Nephron progenitor cell (in vitro differentiated cells): ENCODE data around the gene CCSER2.

Experiments
- DNase-seq: peaks from one replicate; pipeline ENCODE4 v3.0.0; 2021
- H3K27ac Mint-ChIP-seq: 2 replicates; pipeline ENCODE4 v1.8.0; 2021; ENCODE audit warnings: mild to moderate bottlenecking, moderate library complexity, mixed read lengths
- H3K27me3 Mint-ChIP-seq: 2 replicates; pipeline ENCODE4 v1.8.0; 2021; ENCODE audit warnings: mild to moderate bottlenecking, low read depth, mixed read lengths; ENCODE audit not compliant: poor library complexity
- H3K36me3 Mint-ChIP-seq: 2 replicates; pipeline ENCODE4 v1.8.0; 2021; ENCODE audit warnings: low read depth, mixed read lengths
- H3K4me1 Mint-ChIP-seq: 2 replicates; pipeline ENCODE4 v1.8.0; 2021; ENCODE audit warnings: mixed read lengths
- H3K4me3 Mint-ChIP-seq: 2 replicates; pipeline ENCODE4 v1.8.0; 2021; ENCODE audit warnings: mild to moderate bottlenecking, moderate library complexity, mixed read lengths
- H3K9me3 Mint-ChIP-seq: 2 replicates; pipeline ENCODE4 v1.8.0; 2021; ENCODE audit warnings: mild to moderate bottlenecking, moderate library complexity, mixed read lengths
- TF ChIP-seq, protein P1 (sequence below): fragments of 200-600 bp; sonication (generic); IDR thresholded peaks from 2 replicates; pipeline ENCODE4 v1.5.0; 2021; ENCODE audit warnings: antibody characterized with exemption

CCSER2 gene

DNA sequence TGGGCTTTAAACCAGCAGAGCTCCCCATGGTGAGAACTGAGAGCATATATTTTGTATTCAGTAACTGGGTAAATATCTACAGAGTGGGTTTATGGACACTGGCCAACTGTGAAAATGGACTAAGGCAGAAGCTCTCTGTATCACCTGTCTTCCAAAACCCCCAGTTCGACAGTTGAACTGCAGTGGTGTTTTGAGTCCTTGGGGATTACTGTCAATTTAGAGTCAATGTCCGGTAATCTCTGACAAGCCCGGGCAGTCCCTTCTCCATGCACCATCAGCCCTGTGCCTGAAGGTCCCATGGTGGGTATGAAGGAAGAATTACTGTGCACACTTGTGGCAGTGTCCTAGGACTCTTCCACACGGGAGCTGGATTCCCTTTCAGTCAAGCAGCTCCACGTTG lies 235.0 kb downstream of the CCSER2 start:
- TF ChIP-seq, protein P1, sequence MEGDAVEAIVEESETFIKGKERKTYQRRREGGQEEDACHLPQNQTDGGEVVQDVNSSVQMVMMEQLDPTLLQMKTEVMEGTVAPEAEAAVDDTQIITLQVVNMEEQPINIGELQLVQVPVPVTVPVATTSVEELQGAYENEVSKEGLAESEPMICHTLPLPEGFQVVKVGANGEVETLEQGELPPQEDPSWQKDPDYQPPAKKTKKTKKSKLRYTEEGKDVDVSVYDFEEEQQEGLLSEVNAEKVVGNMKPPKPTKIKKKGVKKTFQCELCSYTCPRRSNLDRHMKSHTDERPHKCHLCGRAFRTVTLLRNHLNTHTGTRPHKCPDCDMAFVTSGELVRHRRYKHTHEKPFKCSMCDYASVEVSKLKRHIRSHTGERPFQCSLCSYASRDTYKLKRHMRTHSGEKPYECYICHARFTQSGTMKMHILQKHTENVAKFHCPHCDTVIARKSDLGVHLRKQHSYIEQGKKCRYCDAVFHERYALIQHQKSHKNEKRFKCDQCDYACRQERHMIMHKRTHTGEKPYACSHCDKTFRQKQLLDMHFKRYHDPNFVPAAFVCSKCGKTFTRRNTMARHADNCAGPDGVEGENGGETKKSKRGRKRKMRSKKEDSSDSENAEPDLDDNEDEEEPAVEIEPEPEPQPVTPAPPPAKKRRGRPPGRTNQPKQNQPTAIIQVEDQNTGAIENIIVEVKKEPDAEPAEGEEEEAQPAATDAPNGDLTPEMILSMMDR, result no peak
- no peaks in the 10 kb centered on the region for H3K36me3 Mint-ChIP-seq
- H3K27me3 Mint-ChIP-seq, result no peaks in the 10 kb centered on the region
- no peak overlapping the region for H3K4me3 Mint-ChIP-seq
- no peak overlapping the region for H3K27ac Mint-ChIP-seq
- no peaks in the 10 kb centered on the region for H3K4me1 Mint-ChIP-seq
- DNase-seq, result no peak
- peaks cover 11% of the 10 kb centered on the region for H3K9me3 Mint-ChIP-seq

DNA sequence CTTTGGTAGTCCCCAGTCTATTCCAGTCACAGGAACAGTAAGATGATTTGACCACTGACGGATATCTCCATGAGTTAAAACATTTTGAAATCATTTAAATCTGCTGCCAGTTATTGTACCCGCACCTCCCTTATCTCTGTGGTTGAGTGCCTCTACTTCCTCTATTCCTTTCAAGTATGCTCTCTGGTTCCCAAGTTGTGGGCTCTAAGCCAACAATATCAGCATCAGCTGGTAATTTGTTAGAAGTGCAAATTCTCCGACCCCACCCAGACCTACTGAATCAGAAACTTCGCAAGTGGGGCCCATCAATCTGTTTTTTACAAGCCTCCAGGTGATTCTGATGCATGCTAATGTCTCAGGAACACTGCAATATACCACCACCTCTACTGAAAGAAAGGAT lies 235.5 kb downstream of the CCSER2 start:
- Mint-ChIP-seq H3K27me3 (no peaks in the 10 kb centered on the region), H3K27ac (no peak overlapping the region), H3K4me1 (no peaks in the 10 kb centered on the region), H3K4me3 (no peak overlapping the region), H3K36me3 (no peaks in the 10 kb centered on the region), H3K9me3 (peaks cover 11% of the 10 kb centered on the region)
- TF ChIP-seq, protein P1, result no peak
- DNase-seq, result no peak

DNA sequence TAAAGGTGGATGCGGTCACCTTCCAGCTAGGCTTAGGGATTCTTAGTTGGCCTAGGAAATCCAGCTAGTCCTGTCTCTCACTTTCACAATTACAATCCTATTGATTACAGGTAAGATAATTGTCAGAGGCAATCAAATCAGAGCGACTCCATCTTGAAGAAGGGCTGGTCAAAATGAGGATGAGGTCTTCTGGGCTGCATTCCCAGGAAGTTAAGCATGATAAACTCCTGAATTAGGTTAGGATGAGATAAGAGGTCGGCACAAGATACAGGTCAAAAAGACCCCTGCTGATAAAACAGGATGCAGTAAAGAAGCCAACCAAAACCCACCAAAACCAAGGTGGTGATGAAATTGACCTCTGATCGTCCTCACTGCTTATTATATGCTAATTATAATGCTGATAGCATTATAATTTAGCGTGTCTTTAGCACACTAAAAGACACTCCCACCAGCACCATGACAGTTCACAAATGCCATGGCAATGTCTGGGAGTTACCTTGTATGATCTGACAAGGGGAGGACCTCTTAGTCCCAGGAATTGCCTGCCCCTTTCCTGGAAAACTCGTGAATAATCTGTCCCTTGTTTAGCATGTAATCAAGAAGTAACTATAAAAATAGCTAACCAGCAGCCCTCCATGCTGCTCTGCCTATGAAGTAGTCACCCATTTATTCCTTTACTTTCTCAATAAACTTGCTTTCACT lies 237.6 kb downstream of the CCSER2 start:
- TF ChIP-seq, protein P1, result no peak
- no peaks in the 10 kb centered on the region for H3K27me3 Mint-ChIP-seq
- no peaks in the 10 kb centered on the region for H3K36me3 Mint-ChIP-seq
- DNase-seq, result no peak
- peaks cover 11% of the 10 kb centered on the region for H3K9me3 Mint-ChIP-seq
- no peaks in the 10 kb centered on the region for H3K4me1 Mint-ChIP-seq
- no peak overlapping the region for H3K27ac Mint-ChIP-seq
- no peak overlapping the region for H3K4me3 Mint-ChIP-seq

DNA sequence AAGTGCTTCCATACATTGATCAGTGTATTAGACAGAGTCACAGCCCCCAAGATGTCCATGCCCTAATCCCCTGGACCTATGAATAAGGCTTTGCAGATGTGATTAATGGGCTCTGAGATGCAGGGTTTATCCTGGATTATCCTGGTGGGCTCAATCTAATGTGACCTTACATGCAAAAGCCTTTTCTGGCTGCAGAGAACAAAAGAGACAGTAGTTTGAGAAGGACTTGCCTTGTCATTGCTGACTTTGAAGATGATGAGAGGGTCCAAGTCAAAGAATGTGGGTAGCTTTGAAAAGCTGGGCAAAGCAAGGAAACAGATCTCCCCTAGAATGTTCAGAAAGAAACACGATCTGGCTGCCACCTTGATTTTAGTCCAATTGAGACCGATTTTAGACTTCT lies 238.7 kb downstream of the CCSER2 start:
- Mint-ChIP-seq H3K9me3 (peaks cover 8% of the 10 kb centered on the region), H3K4me3 (no peak overlapping the region), H3K27ac (no peak overlapping the region), H3K36me3 (no peaks in the 10 kb centered on the region), H3K27me3 (no peaks in the 10 kb centered on the region), H3K4me1 (no peaks in the 10 kb centered on the region)
- DNase-seq, result no peak
- TF ChIP-seq, protein P1, result no peak
